ENCODE results near the gene PRKCA.
"Not testable (repeated sequence)": the region's sequence is repeated elsewhere in the genome, so short reads cannot be mapped to it uniquely, and the experiment has no call there.

PRKCA gene

GRCh38 chr17:66342263-66342662 is 39.9 kb downstream of the PRKCA start:
- H3K36me3 ChIP-seq (ENCODE audit: insufficient read depth, low read length); H3K4me3 ChIP-seq (ENCODE audit: low read depth, low read length); H3K27ac ChIP-seq (ENCODE audit: low read depth, low read length); H3K27me3 ChIP-seq (ENCODE audit: insufficient read depth, low read length); H2AFZ ChIP-seq (ENCODE audit: low read length, unreplicated experiment): not testable (repeated sequence)
- Histone ChIP-seq H3K4me1 (ENCODE audit: control insufficient read depth, insufficient read depth, low read length, unreplicated experiment) (peaks cover 37% of the 10 kb centered on the region), H3K79me2 (ENCODE audit: control insufficient read depth, insufficient read depth, low read length, unreplicated experiment) (peaks cover 87% of the 10 kb centered on the region)

- Histone ChIP-seq H3K27ac (ENCODE audit: low read depth, low read length) (peak overlapping the region; percentile 12), H3K4me3 (ENCODE audit: low read depth, low read length) (no peak overlapping the region), H2AFZ (ENCODE audit: low read length, unreplicated experiment) (no peak overlapping the region), H3K4me1 (ENCODE audit: control insufficient read depth, insufficient read depth, low read length, unreplicated experiment) (peaks cover 49% of the 10 kb centered on the region), H3K79me2 (ENCODE audit: control insufficient read depth, insufficient read depth, low read length, unreplicated experiment) (peaks cover 86% of the 10 kb centered on the region), H3K36me3 (ENCODE audit: insufficient read depth, low read length) (no peaks in the 10 kb centered on the region), H3K27me3 (ENCODE audit: insufficient read depth, low read length) (no peaks in the 10 kb centered on the region)
Measured at GRCh38 chr17:66343531-66344078, 41.2 kb downstream of the PRKCA start.

DNA sequence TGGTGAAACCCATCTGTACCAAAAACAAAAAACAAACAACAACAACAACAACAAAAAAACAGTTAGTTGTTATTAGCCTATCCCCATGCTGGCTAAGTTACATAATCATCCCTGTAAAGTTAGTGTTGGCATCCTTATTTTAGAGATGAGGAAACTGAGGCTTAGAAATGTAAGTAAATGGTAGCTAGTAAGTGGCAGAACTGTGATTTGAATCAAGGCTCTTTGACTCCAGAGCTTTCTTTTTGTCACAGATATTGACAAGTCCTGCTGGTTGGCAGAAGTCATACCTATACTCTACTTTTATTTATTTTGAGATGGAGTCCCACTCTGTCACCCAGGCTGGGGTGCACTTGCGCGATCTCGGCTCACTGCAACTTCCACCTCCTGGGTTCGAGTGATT is 42.1 kb downstream of the PRKCA start:
- Histone ChIP-seq H2AFZ (ENCODE audit: low read length, unreplicated experiment) (no peak overlapping the region), H3K79me2 (ENCODE audit: control insufficient read depth, insufficient read depth, low read length, unreplicated experiment) (peaks cover 86% of the 10 kb centered on the region), H3K4me1 (ENCODE audit: control insufficient read depth, insufficient read depth, low read length, unreplicated experiment) (peaks cover 58% of the 10 kb centered on the region), H3K4me3 (ENCODE audit: low read depth, low read length) (no peak overlapping the region), H3K27me3 (ENCODE audit: insufficient read depth, low read length) (no peaks in the 10 kb centered on the region), H3K27ac (ENCODE audit: low read depth, low read length) (no peak overlapping the region), H3K36me3 (ENCODE audit: insufficient read depth, low read length) (no peaks in the 10 kb centered on the region)

DNA sequence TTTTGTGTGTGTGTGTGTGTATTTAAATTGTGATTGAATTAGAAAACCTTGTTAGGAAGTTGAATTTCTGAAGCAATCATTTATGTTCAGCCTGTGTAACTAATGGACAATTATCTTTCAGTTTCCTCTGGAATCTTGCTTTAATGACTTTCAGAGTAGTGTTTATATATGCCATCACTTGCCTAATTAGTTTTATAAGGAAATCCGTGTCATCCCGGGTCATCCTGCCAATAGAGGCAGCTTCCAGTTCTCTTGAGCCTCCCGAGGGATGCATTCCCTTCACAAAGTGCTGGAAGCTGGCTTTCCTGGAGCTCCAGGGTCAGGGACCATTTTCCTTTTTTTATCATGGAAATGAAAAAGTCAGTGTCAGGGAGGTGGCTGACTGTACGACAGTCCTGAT is 42.9 kb downstream of the PRKCA start:
- H3K4me3 ChIP-seq (ENCODE audit: low read depth, low read length) = no peak overlapping the region
- H3K79me2 ChIP-seq (ENCODE audit: control insufficient read depth, insufficient read depth, low read length, unreplicated experiment) = peaks cover 86% of the 10 kb centered on the region
- H3K27ac ChIP-seq (ENCODE audit: low read depth, low read length) = no peak overlapping the region
- H3K36me3 ChIP-seq (ENCODE audit: insufficient read depth, low read length) = no peaks in the 10 kb centered on the region
- H2AFZ ChIP-seq (ENCODE audit: low read length, unreplicated experiment) = no peak overlapping the region
- H3K27me3 ChIP-seq (ENCODE audit: insufficient read depth, low read length) = no peaks in the 10 kb centered on the region
- H3K4me1 ChIP-seq (ENCODE audit: control insufficient read depth, insufficient read depth, low read length, unreplicated experiment) = peaks cover 52% of the 10 kb centered on the region

GRCh38 chr17:66345949-66346638 is 43.7 kb downstream of the PRKCA start:
- not testable (repeated sequence) for H3K27ac ChIP-seq (ENCODE audit: low read depth, low read length); H3K36me3 ChIP-seq (ENCODE audit: insufficient read depth, low read length); H2AFZ ChIP-seq (ENCODE audit: low read length, unreplicated experiment); H3K27me3 ChIP-seq (ENCODE audit: insufficient read depth, low read length); H3K4me3 ChIP-seq (ENCODE audit: low read depth, low read length)
- H3K4me1 ChIP-seq (ENCODE audit: control insufficient read depth, insufficient read depth, low read length, unreplicated experiment) = peaks cover 50% of the 10 kb centered on the region
- peaks cover 86% of the 10 kb centered on the region for H3K79me2 ChIP-seq (ENCODE audit: control insufficient read depth, insufficient read depth, low read length, unreplicated experiment)

GRCh38 chr17:66347661-66348514 is 45.5 kb downstream of the PRKCA start:
- no peak overlapping the region for H3K27ac ChIP-seq (ENCODE audit: low read depth, low read length)

DNA sequence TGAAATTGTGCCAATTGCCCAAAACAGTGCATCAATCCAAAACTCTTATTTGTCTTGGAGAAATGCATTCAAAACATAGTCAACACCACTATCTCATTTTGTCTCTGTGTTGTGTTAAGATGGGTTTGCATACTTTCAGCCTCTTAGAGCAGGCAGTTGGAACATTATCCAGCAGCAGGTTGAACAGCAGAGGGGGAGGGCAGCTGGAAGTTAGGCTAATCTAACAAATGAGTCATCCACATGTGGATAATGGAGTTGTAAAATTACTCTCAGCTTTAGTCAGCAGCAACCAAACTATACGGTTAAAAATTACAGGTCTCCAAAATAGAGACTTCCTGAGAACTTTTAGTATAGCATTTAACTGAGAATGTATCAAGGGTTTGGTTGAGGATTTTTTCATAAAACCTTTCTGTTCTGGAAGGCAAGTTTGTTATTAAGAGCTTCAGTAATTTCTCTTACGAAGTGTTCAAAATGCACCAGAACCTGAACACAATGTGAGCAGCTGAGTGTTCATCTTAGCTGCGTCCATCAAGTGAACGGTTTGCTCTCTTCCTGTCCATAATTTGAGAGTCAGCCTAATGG is 46.3 kb downstream of the PRKCA start:
- H3K4me1 ChIP-seq (ENCODE audit: control insufficient read depth, insufficient read depth, low read length, unreplicated experiment) = peaks cover 48% of the 10 kb centered on the region
- no peaks in the 10 kb centered on the region for H3K36me3 ChIP-seq (ENCODE audit: insufficient read depth, low read length)
- 0 out of 2 replicates have a peak overlapping the region, but pooled peaks have one; percentile 7 for H3K27ac ChIP-seq (ENCODE audit: low read depth, low read length)
- no peaks in the 10 kb centered on the region for H3K27me3 ChIP-seq (ENCODE audit: insufficient read depth, low read length)
- H3K79me2 ChIP-seq (ENCODE audit: control insufficient read depth, insufficient read depth, low read length, unreplicated experiment) = peaks cover 85% of the 10 kb centered on the region
- no peak overlapping the region for H3K4me3 ChIP-seq (ENCODE audit: low read depth, low read length)
- H2AFZ ChIP-seq (ENCODE audit: low read length, unreplicated experiment) = no peak overlapping the region

More at GRCh38 chr17:66347661-66348514, 45.5 kb downstream of the PRKCA start:
- H3K4me3 ChIP-seq (ENCODE audit: low read depth, low read length) = no peak overlapping the region
- H3K36me3 ChIP-seq (ENCODE audit: insufficient read depth, low read length) = no peaks in the 10 kb centered on the region
- no peak overlapping the region for H2AFZ ChIP-seq (ENCODE audit: low read length, unreplicated experiment)
- H3K4me1 ChIP-seq (ENCODE audit: control insufficient read depth, insufficient read depth, low read length, unreplicated experiment) = peaks cover 50% of the 10 kb centered on the region
- H3K27me3 ChIP-seq (ENCODE audit: insufficient read depth, low read length) = no peaks in the 10 kb centered on the region
- peaks cover 87% of the 10 kb centered on the region for H3K79me2 ChIP-seq (ENCODE audit: control insufficient read depth, insufficient read depth, low read length, unreplicated experiment)

DNA sequence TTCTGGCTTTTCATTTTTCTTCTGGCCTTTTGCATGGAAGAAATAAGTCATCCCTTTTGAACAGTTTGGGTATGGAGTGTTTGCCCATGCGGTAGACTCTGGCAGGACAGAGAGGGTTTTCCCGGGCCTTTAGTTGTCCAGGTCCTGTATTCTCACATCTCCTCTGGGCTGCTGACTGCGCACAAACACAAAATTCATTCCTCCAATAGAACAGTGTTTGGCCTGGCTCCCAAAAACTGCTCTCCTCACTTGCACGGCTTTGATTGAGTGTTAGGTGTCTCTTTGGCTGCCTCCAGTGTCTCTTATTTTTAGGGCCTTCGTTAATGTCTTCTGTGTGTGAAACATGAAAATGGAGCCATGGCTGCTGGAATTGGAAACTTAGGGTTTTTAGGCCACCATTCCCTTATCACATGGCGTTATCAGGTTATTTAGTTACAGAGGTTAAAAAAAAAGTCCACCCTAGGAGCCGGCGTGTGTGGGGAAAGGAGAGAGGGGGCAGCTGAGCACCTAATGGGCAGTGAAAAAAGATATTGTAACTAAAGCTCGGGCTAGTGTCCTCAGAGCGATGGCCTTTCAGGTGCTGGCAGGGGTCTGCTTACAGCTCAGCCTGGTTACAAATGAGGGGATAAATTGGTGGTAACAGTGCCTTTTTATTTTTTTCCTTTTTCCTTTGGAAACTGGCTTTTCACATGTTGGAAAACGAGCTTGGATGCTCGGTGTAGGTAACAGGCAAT is 47.3 kb downstream of the PRKCA start:
- Histone ChIP-seq H3K79me2 (ENCODE audit: control insufficient read depth, insufficient read depth, low read length, unreplicated experiment) (peaks cover 84% of the 10 kb centered on the region), H3K4me3 (ENCODE audit: low read depth, low read length) (no peak overlapping the region), H3K27ac (ENCODE audit: low read depth, low read length) (no peak overlapping the region), H3K4me1 (ENCODE audit: control insufficient read depth, insufficient read depth, low read length, unreplicated experiment) (peaks cover 50% of the 10 kb centered on the region), H3K36me3 (ENCODE audit: insufficient read depth, low read length) (no peaks in the 10 kb centered on the region), H2AFZ (ENCODE audit: low read length, unreplicated experiment) (no peak overlapping the region), H3K27me3 (ENCODE audit: insufficient read depth, low read length) (no peaks in the 10 kb centered on the region)

DNA sequence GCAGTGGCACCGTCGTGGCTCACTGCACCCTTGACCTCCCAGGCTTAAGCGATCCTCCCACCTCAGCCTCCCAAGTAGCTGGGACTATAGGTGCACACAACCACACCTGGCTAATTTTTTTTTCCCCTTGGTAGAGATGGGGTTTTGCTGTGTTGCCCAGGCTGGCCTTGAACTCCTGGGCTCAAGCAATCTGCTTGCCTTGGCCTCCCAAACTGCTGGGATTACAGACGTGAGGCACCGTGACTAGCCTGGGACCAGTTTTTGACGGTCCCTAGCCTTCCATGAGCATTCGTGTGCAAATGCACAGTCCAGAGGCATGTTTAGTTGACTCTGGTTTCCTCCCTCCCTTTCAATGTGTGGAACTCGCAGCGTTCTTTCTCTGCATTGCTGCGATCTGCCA is 48.2 kb downstream of the PRKCA start:
- Histone ChIP-seq H3K79me2 (ENCODE audit: control insufficient read depth, insufficient read depth, low read length, unreplicated experiment) (peaks cover 84% of the 10 kb centered on the region), H3K4me1 (ENCODE audit: control insufficient read depth, insufficient read depth, low read length, unreplicated experiment) (peaks cover 50% of the 10 kb centered on the region)
- H3K36me3 ChIP-seq (ENCODE audit: insufficient read depth, low read length); H3K4me3 ChIP-seq (ENCODE audit: low read depth, low read length); H2AFZ ChIP-seq (ENCODE audit: low read length, unreplicated experiment); H3K27me3 ChIP-seq (ENCODE audit: insufficient read depth, low read length); H3K27ac ChIP-seq (ENCODE audit: low read depth, low read length): not testable (repeated sequence)

GRCh38 chr17:66351033-66351432 is 48.6 kb downstream of the PRKCA start:
- H3K79me2 ChIP-seq (ENCODE audit: control insufficient read depth, insufficient read depth, low read length, unreplicated experiment) = peaks cover 83% of the 10 kb centered on the region
- no peak overlapping the region for H3K4me3 ChIP-seq (ENCODE audit: low read depth, low read length)
- peaks cover 54% of the 10 kb centered on the region for H3K4me1 ChIP-seq (ENCODE audit: control insufficient read depth, insufficient read depth, low read length, unreplicated experiment)
- H2AFZ ChIP-seq (ENCODE audit: low read length, unreplicated experiment) = no peak overlapping the region
- no peaks in the 10 kb centered on the region for H3K36me3 ChIP-seq (ENCODE audit: insufficient read depth, low read length)
- no peak overlapping the region for H3K27ac ChIP-seq (ENCODE audit: low read depth, low read length)
- H3K27me3 ChIP-seq (ENCODE audit: insufficient read depth, low read length) = no peaks in the 10 kb centered on the region

Measured in ACC112 (cell line).